GM21360 (cell line): ENCODE results near the gene CCDC70.

Experiments
- ATAC-seq: cut with Tn5 transposase; IDR thresholded peaks from one replicate; pipeline ENCODE4 v1.9.1; 2021; ENCODE audit warnings: mild to moderate bottlenecking, moderate library complexity; ENCODE audit not compliant: unreplicated experiment

The CCDC70 gene

GRCh38 chr13:51856027-51856736 is 5.6 kb upstream of the CCDC70 start:
- no peak for ATAC-seq

DNA sequence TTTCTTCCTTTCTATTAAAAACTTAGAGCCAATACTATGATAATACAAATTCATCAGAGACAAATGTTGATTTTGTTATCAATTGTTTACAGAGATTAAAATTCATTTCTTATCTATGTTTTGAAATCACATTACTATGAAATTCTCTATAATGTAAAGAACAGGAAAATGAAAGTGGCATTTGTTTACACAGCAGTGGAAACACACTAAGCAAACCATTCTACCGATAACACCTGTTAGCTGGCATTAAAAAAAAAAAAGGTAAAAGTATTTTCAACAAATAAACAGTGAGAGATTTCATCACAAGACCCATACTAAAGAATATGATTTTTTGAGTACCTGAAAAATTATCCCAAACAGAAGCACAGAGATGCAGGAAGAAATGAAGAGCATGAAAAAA is 4.8 kb upstream of the CCDC70 start:
- no peak for ATAC-seq

DNA sequence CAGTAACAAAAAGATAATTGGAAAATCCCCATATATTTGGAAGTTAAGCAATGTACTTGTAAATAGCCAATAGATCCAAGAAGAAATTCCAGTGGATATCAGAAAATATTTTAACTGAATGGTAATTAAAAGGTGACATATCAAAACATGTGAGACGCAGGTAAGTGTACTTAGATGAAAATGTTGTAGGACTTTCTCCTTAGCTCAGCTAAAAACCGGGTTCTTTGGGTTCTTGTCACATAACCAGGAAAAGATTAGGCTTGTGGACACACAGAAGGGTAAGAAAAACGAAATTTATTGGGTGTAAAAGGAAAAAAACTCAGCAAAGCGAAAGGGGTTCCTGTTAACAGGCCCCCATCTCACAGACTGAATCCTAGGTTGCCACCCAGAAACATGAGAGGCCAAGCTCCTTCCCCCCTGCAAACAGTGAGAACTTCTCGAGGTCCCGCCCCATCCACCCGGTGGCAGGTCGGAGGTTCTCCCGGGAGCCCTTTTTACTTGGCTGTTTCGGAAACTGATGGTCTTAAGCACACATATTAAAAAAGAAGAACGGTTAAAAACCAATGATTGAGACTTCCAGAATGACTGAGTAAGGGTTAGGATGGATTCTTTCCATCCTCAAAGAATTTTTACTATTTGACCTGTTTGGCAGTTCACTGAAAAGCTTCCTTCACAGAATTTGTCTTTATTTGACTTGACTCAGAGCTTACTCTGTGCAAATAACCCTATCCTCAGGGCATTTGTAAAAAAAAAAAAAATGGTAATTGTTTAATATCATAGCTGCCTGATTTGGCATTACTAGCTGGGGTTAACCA is 3.1 kb upstream of the CCDC70 start:
- no peak for ATAC-seq

- no peak for ATAC-seq
Measured at GRCh38 chr13:51862957-51863356, 1.2 kb downstream of the CCDC70 start.

- ATAC-seq: no peak
Measured at GRCh38 chr13:51865838-51866237, 4.1 kb downstream of the CCDC70 start.

DNA sequence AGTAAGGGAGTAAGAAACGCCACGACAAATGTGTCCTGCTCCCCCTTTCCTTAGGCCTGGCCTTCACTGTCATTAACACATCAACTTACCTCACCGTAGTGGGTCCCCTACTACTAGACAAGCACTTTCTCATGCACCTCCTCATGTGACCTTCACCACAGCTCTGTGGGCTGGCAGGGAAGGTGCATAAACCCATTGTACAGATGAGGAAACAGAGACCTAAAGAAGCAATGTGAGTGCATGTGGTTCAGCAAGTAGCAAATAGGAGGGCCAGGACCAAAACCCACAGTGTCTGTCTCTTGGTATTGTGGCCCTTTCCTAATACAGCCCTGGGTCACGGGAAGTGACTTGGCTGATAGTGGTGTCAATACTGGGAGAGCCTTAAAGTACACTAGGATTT is 5.3 kb downstream of the CCDC70 start:
- no peak for ATAC-seq

DNA sequence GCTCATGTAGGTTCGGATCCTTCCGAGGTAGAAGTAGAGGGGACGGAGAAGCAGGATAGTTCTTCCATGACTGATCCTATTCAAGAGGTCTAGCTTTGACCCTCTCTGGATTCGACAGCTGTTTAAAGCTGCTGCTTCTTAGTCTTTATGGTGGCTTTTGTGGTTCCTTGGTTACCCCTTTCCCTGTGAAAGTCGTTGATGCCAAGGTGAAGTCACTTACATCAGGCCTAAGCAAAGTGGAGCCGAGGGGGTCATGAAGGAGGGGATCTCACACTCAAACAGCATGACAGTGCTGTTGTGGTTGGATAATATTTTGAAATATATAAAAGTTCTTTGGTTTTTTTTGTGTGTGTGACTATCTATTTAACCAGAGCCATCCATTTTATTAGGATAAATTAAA is 8.1 kb downstream of the CCDC70 start:
- no peak for ATAC-seq

DNA sequence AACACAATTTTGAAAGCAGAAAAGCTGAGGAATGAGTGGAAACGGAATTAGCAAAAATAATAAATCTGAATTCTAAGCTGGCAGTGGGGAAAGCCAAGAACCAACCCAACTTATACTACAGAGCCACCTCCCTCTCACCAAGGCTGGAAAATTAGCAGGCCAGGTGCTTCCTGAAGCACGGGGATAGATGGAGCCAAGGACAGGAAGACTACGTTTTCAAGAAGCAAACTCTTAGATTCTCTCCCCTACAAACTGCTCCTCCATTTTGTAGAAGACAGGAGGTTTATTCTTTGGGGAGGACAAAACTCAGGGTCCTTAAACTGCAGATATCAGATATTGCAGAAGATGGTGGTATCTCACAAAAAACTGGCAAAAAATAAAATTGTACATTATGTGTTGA is 8.8 kb downstream of the CCDC70 start:
- no peak for ATAC-seq

DNA sequence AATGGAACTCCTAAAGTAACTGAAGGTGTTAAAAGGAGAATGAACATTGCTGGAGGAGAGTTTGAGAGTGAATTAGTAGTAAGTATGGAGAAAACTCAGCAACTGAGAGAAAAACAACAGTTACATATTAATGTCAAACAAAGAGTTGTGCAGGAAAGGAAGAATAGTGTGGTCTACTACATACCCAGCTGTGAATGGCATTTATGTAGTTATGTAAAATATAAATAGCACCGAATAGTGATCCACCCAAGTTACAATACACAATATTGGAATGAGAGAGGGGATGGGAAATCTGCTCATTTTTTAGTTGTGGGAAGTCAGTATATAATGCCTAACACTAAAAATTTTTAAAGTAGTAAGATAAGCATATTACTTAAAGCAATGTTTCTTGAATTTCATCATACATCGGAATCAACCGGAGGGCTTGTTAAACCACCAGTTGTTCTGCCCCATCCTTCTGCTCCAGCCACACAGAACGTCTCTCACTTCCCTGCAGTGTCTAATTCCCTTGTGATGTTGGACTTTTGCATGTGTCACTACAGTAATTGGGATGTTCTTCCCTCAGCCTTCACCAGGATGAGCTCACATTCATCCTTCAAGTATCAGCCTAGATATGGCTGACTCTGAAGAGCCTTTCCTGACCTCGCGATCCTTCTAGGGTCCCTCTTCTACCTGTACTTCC is 11.5 kb downstream of the CCDC70 start:
- ATAC-seq: no peak

GRCh38 chr13:51873837-51874236 is 12.1 kb downstream of the CCDC70 start:
- no peak for ATAC-seq

DNA sequence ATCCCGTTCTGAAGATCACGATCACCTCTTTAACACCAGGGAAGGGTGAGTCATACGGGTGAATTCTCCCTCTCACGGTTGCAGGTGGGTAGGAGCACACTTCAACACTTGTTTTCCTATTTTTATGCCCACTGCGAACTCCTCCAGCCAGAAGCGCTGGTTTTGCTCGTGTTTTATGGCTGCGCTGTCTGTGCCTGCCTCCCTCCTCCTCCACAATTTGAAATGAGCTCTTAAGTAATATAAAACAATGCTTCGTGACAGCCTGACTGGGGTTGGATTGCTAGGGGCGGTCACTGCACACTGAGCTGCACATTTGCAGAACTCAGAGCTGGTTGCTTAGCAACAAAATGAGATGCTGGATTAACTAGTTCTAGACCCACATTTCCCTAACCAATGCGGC is 12.9 kb downstream of the CCDC70 start:
- no peak for ATAC-seq

- ATAC-seq: no peak
Measured at GRCh38 chr13:51879133-51879532, 17.4 kb downstream of the CCDC70 start.

DNA sequence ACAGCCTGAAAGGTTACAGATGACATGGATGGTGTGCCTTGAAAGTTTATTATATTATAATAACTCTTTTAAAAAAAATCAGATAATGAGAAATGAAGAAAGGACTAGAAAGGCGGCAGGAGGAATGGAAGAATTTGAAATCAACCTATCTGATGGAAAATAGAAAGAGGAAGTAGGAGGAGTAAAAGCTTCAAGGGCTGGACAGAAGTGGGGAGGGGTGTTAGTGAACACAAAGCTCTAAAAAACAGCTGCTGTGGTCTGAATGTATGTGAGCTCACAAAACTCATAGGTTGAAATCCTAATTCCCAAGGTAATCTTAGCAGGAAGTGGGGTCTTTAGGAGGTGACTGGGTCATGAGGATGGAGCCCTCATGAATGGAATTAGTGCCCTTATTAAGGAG is 19.5 kb downstream of the CCDC70 start:
- ATAC-seq: no peak

DNA sequence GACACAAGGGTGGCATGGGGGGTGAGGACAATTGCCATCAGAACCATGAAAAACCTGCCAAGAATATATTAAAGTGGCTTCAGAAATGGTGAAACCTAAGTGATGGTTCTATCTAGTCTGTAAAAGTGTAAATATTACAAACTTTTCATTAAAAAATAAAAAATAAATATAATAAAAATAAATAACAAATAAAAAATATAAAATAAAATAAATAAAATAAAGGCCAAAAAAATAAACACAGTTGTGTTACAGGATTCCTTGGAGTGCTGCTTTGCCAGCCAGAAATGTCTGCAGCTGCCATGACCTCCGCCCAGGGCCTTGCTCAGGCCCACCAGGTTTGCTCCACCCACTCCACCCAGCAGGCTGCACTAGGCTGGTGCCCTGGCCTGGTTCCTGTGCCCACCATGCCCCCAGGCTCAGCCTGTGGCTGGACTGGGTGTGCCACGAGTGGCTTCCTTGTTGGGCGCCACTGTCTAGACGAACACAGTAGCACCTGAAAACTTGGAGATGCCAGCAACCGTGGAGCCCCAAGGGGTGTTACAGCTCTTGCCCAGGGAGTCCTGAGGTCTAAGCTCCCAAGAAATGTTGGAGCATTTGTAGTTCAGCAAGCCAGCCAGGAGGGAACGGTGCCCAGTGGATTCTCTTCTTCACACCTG is 20.9 kb downstream of the CCDC70 start:
- ATAC-seq: no peak

DNA sequence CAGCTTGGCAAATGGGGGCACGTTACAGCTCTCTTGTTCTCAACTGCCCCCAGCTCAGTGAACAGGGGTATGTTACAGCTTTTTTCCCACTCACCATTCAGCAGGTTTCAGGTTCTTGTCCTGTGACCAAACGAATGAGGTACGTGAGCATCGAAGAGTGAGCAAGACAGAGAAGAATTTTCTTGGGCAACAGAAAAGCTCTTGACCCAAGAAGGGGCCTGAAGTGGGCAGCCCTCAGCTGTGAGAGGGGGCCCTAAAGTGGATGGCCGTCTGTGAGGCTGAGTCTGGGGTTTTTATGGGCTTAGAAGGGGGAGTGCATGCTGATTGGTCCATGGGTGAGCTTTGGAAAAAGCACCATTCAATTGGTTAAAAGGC is 21.4 kb downstream of the CCDC70 start:
- ATAC-seq: no peak

GRCh38 chr13:51885651-51886050 is 23.9 kb downstream of the CCDC70 start:
- no peak for ATAC-seq

- ATAC-seq: no peak
Measured at GRCh38 chr13:51887468-51887867, 25.7 kb downstream of the CCDC70 start.

- ATAC-seq: no peak
Measured at GRCh38 chr13:51892657-51893056, 30.9 kb downstream of the CCDC70 start.

DNA sequence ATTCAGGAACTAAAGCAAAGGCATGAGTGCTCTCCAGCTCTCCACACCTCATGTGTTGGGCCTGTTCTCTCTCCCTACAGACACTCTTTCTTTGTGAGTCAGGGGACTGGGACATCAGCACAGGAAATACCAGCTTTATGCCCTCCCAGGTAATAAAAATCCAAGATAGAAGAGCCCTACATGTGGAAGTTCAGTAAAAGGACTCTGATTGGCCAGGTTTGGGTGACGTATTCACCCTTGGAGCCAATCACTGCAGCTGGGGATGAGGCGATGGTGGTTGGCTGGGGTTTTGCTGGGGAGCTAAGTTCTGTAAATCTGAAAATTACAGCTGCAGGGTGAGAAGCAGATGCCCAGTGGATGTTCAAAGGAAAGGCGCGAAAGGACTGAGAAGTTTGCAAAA is 32.5 kb downstream of the CCDC70 start:
- no peak for ATAC-seq

- ATAC-seq: no peak
Measured at GRCh38 chr13:51895906-51896888, 34.4 kb downstream of the CCDC70 start.
